ENCODE data around the gene TNFRSF8.

TNFRSF8 gene

DNA sequence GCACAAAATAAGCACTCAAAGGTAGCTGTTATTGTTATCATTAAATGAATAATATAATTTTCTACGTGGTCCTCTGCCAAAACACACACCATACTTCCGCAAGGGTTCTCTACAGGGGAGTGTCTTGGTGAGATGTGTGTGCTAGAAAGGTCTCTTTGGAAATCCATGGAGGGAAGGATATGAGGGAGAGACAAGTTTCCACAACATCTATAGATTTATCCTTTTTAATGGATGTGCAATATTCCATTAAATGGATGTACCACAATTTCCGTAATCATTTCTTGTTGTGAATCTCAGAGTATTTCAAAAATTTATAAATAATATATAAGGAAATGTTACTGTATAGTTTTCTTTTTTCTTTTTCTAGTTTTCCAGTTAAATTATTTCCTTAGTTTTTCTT is 2.6 kb upstream of the TNFRSF8 start:
- TF ChIP-seq ZNF274 (IDR thresholded peaks at IDR 0.05; ENCODE audit: low read depth, low read length) = no peak
- H3K4me3 ChIP-seq (ENCODE audit: low read length) = no peak overlapping the region

DNA sequence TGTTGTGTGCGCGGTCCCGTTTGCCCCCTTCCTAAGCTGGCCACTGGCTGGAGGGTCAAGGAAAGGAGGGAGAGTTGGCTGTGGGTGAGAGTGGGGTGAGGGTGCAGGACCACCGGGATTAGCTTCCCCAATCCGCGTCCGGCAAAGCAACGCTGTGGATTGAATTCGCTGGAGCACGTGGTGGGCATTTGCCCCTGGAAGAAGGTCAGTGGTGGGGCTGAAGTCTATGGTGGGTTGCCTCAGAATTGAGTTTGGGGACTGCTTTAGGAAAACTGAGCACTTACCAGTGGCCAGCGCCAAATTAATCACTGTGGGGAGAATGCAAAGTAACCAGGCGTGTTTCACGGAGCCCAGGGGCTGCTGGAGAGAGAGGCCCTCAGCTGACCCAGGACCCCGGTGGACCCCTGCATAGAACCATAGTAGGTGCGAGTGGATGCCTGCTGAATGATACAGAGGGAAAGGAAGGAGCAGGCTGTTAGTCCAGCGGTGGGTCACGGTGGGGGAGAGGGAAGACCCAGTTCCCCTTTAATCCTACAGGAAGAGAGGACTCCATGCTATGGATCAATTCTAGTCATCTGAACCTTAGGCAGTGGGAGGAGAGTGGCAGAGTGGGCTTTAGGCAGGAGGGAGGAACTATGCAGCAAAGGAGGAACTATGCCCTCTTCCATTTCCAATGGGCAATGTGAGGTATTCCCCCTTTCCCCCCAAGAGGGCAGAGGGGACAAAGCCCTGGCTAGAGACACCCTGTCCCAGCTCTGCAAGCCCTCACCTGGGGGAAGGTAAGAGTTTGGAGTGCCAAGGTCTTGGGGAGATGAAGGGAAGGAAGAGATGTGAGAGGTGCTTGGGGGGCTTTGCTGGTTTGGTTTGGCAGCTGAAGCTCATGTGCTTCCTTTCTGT is 1.2 kb downstream of the TNFRSF8 start:
- peak overlapping the region; percentile 63 for H3K4me3 ChIP-seq (ENCODE audit: low read length)
- no peak for TF ChIP-seq ZNF274 (IDR thresholded peaks at IDR 0.05; ENCODE audit: low read depth, low read length)

DNA sequence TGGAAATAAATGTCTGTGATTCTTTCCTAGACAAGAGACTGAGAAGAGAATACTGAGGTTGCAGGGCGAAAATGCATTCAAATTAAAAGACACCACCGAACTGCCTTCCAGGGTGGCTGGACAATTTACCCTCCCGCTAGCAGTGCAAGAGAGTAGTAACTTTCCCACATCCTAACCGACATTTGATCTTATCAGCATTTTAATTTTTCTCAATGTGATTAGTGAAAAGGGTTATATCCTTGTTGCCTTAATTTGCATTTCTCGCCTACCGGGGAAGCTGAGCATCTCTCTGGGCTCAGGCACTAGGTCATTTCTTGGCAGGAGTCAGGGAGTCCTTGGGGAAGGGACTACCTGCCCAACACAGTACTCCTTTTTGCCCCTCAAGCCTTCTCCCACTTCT is 2.8 kb downstream of the TNFRSF8 start:
- H3K4me3 ChIP-seq (ENCODE audit: low read length) = peak overlapping the region; percentile 46
- TF ChIP-seq ZNF274 (IDR thresholded peaks at IDR 0.05; ENCODE audit: low read depth, low read length) = no peak

DNA sequence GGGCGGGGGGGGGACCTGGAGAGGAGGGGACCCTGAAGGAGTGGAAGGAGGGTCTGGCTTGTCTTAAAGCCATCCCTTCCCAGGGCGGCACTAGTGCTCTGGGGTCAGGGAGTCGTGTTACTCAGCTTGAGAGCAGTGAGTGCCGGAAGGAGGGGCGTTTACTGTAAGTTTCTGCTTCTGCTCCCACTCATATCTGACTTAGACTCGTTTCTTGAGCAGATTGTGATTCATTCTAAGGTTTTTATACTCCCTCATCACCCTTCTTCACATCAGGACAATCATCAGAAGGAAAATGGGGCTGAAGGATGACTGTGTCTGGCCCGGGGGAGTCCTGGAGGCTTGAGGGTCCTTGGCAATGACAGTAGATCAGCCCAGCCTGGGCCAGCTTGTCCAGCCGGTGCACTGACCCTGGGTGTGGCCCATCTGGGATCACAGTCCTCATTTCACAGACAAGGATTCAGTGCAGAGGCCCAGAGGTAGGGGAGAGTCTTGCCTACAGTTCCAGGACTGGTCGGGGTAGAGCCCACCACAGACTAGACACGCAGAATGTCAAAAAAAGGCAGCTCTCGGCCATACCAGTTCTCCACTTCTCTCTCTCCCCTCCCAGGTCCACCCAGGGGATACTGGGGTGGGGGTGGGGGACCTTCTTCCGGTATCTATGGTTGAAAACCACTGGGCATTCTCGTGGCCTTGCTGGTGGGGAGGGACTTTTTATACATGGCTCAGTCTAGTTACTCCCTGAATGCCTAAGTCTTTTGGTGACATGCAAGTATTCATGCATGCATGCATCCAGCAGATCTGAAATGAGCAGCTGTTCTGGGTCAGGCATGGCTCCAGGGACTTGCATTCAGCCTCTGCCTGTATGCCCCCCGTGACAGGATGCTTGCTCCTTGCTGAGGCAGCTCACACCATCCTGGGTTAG is 5.1 kb downstream of the TNFRSF8 start:
- no peak for TF ChIP-seq ZNF274 (IDR thresholded peaks at IDR 0.05; ENCODE audit: low read depth, low read length)
- peak overlapping the region; percentile 30; the same call in 1 of the 2 replicates for H3K4me3 ChIP-seq (ENCODE audit: low read length)

DNA sequence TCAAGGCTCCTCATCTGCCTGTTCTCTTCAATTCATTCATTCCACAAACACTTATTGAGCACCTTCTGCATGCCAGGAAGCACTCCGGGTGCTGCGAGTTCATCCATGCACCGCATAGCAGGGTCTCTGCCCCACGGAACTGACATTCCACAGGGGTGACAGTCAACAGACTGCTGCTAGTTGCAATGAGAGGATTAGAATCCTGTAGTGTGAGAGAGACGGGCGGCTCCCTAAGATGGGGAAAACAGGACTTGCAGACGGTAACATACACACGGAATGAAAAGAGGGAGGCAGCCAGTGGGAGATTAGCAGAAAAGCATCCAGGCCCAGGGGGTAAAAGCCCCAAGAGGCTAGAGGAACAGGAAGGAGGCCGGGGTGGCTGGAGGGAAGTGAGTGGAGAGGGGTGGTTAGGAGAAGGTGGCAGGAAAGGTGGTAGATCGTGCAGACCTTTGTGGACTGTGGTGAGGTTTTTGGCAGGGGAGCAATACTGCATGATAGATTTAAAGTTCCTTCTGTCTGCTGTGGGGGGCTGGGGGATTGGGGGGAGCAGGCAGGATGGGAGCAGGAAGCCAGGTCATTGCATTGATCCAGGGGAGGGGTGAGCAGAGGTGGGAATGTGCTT is 6.6 kb downstream of the TNFRSF8 start:
- TF ChIP-seq ZNF274 (IDR thresholded peaks at IDR 0.05; ENCODE audit: low read depth, low read length) = no peak
- H3K4me3 ChIP-seq (ENCODE audit: low read length) = no peak overlapping the region; the same call in 1 of the 2 replicates

DNA sequence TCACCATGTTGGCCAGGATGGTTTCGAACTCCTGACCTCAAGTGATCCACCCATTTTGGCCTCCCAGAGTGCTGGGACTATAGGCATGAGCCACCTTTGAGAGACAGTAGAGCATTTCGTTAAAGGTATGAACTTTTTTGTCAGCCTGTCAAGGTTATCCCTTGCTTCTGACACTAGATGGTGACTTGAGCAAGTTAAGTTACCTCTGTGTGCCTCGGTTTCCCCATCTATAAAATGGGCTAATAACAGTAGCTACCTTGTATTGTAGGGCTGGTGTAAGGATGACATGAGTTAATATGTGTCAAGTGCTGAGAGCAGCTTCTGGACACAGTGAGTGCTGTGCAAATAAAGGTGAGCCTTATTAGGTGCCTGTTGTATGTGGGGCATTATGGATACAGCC is 8.8 kb downstream of the TNFRSF8 start:
- TF ChIP-seq ZNF274 (IDR thresholded peaks at IDR 0.05; ENCODE audit: low read depth, low read length) = no peak

DNA sequence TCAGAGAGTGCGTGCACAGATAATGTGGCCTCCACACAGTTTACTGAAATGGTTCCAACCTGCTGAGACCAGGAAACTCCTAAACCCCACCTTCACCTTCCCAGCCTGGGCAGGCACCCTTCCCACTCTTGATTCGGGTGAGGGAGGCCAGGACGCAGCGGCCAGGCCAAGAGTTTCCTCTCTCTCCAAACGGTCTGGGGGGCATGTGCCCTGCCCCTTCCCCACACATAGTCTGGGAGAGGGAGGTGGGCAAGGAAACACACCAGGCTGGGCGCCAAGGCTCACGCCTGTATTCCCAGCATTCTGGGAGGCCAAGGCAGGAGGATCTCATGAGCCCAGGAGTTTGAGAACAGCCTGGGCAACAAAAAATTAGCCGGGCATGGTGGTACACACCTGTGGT is 9.6 kb downstream of the TNFRSF8 start:
- H3K4me3 ChIP-seq (ENCODE audit: low read length) = no peak overlapping the region
- TF ChIP-seq ZNF274 (IDR thresholded peaks at IDR 0.05; ENCODE audit: low read depth, low read length) = no peak

More for the DNA sequence above, 8.8 kb downstream of the TNFRSF8 start:
- H3K4me3 ChIP-seq (ENCODE audit: low read length) = no peak overlapping the region

DNA sequence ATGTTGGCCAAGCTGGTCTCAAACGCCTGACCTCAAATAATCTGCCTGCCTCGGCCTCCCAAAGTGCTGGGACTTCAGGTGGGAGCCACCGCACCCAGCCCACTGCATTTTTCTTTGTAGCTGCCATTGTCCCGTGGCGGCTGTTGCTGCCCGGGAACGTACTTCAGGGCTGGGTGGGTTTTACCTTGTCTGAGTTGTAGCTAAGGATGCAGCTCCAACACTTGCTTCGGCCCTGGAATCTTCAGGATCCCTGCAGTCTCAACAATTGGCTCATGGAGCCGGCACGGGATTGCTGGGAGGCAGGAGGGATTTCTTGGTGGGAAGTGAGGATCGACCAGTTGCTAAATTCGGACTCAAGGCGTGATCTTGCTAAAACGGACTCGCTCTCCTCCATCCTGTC is 10.7 kb downstream of the TNFRSF8 start:
- no peak for TF ChIP-seq ZNF274 (IDR thresholded peaks at IDR 0.05; ENCODE audit: low read depth, low read length)
- H3K4me3 ChIP-seq (ENCODE audit: low read length) = no peak overlapping the region

DNA sequence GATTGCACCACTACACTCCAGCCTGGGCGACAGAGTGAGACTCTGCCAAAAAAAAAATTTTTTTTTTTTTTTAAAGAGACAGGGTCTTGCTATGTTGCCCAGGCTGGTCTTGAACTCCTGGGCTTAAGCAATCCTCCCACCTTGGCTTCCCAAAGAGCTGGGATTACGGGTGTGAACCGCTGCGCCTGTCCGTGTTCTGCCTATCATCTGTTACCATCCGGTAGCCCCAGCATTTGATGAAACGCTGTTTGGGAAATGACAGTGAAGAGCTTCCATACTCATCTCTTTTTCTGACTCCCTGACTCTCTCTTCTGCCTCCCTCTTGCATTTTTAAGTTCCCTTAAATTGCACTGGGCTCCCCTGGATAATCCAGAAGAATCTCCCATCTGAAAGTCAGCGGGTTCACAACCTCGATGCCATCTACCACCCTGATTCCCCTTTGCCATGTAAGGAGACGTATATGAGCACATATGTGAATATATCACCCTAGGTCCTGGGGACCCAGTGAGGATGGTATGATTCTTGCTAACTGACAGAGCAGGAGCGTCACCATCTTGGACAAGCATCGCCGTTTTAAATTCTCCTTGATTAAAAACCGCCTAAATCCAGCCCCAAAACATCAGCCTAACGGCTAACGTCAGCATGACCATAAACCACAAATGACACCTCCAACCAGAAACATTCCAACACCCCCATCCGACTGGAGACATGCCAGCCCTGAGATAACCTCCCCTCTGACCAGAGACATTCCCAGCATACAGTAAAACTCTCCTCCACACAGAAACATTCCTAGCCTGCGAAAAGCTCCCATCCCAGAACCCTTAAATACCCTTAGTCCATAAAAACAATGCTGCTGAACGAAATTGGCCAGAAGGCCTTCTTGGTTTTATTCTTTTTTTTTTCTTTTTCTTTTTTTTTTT is 12.4 kb downstream of the TNFRSF8 start:
- H3K4me3 ChIP-seq (ENCODE audit: low read length) = no peak overlapping the region
- TF ChIP-seq ZNF274 (IDR thresholded peaks at IDR 0.05; ENCODE audit: low read depth, low read length) = no peak

DNA sequence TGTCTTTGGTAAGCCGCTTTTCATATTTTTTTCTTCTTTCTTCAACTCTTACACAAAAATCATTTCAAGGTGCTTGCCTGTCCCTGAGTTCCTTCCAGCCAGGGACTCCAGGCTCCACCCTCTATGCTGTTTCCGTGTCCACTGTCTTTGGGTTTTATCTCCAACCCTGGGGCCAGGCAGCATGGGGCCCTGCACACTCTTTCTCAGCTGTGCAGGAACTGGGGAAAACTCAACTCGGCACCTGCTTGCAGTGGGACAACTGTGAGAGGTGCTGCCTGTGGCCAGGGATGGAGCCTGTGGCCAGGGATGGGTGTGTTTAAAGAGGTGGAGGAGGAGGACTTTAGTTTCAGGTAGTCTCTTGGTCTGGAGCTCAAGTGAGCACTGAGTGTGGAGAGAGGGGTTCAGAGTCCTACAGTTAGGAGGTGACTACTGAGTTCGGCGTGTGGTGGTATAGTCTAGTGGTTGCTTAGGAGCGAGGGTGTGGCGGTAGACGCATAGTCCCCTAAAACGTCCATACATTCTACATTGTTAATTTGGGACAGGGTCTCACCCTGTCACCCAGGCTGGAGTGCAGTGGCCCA is 13.4 kb downstream of the TNFRSF8 start:
- no peak overlapping the region for H3K4me3 ChIP-seq (ENCODE audit: low read length)
- TF ChIP-seq ZNF274 (IDR thresholded peaks at IDR 0.05; ENCODE audit: low read depth, low read length) = no peak

DNA sequence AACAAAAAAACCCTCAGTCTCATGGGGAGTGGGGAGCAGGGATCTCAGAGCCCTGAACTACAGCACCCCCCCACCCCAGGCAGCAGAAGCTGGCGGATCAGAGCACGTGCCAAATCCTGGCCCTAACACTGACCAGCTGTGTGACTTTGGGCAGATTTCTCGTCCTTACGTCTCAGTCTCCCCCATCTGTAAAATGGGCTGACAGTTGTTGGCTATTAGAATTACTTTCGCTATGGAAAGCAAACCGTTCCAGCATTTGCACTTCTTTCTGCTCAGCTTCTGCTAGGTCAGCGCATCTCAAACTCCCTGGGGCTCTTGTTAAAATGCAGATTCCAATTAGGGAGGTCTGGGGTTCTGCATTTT is 15.5 kb downstream of the TNFRSF8 start:
- no peak overlapping the region; the same call in 1 of the 2 replicates for H3K4me3 ChIP-seq (ENCODE audit: low read length)

DNA sequence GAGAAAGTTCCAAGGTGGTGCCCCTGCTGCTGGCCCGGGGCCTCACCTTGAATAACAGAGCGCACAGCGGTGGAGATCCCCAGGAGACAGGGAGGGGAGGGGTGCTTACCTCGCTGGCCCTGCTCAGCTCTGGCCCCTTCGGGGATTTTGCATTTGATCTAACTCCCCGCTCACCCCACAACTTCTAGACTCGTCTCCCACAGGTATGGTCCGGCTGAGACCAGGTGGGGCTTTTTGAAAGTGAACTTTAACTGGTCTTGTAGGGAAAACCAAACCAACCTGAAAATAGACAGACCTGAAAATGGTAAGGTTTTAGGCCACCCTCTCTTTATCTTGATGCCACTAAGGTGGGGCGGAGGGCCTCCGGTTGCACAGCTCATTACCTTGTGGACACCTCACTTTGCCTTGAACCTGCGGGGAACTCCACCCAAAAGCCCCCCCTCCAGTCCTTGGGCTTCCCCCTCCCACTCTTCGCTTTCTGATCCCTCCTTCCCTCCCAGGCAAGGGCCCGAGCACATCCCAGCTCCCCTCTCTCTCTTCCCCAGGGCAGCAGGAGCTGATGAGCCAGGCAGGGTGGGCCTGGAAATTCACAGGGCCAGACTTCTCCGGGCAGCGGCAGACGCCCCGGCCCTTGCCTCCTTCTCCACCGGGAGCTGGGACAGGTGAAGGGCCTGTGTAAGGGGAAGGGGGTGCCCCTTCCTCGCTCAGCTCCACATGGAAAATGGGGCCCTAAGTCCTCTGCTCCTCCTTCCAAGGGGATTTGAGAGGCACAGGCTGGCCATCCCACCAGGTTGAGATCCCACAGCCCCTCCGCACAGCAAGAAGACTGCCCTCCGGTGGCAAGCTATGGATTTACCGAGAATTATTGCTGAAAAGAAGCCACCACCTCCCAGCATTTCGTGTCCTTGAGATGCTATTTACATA is 16.1 kb downstream of the TNFRSF8 start:
- no peak overlapping the region; the same call in 1 of the 2 replicates for H3K4me3 ChIP-seq (ENCODE audit: low read length)

More for the DNA sequence above, 15.5 kb downstream of the TNFRSF8 start:
- no peak for TF ChIP-seq ZNF274 (IDR thresholded peaks at IDR 0.05; ENCODE audit: low read depth, low read length)

More for the DNA sequence above, 16.1 kb downstream of the TNFRSF8 start:
- TF ChIP-seq ZNF274 (IDR thresholded peaks at IDR 0.05; ENCODE audit: low read depth, low read length) = no peak
